GM12874 (cell line): ENCODE results near the gene GRIN2A.

Source experiments
- CTCF ChIP-seq: IDR thresholded peaks from 2 replicates; pipeline ENCODE4 v1.5.1; 2011; ENCODE audit warnings: low read depth, mild to moderate bottlenecking, control low read depth, low read length, moderate library complexity; ENCODE audit not compliant: insufficient read depth

The GRIN2A gene

GRCh38 chr16:9801651-9802050 lies 380.6 kb downstream of the GRIN2A start:
- no peak for TF ChIP-seq CTCF

GRCh38 chr16:9800186-9800738 lies 382.0 kb downstream of the GRIN2A start:
- no peak for TF ChIP-seq CTCF

GRCh38 chr16:9798952-9799580 lies 383.2 kb downstream of the GRIN2A start:
- TF ChIP-seq CTCF = no peak

- TF ChIP-seq CTCF = no peak
Measured at GRCh38 chr16:9798474-9798873, 383.8 kb downstream of the GRIN2A start.

- TF ChIP-seq CTCF = no peak
Measured at GRCh38 chr16:9797306-9797705, 384.9 kb downstream of the GRIN2A start.

GRCh38 chr16:9793623-9794022 lies 388.6 kb downstream of the GRIN2A start:
- TF ChIP-seq CTCF = no peak

- no peak for TF ChIP-seq CTCF
Measured at GRCh38 chr16:9791556-9791955, 390.7 kb downstream of the GRIN2A start.
